Omental fat pad (tissue), 4 donors: ENCODE results near the gene ANKRD33B. TPM values are rescaled to one million over a fixed set of nuclear protein-coding genes. Genes with fewer than 3 reads are reported as not detected.
A peak's percentile ranks its signal among the peaks of the same experiment; 100 is the strongest.

ENCODE experiments used
- ATAC-seq: fragments of 150-250 bp; one replicate; pipeline ENCODE4 v1.9.1; 2016; ENCODE audit warnings: mild to moderate bottlenecking, moderate library complexity; ENCODE audit not compliant: low FRiP score
- DNase-seq: peaks from one replicate; pipeline ENCODE4 v3.0.0-alpha.2; 2019; ENCODE audit warnings: low spot score
- total RNA-seq, 4 donors: library from RNA; depleted of rRNA; stranded (reverse); fragments of >200 nt; gene quantifications; one replicate each; pipeline ENCODE4 v1.1.0, GENCODE V29; 2016
- TF ChIP-seq, protein P1 (sequence below), 3 donors: fragments of 450-650 bp; IDR thresholded peaks; one replicate each; pipeline ENCODE4 v1.5.1; 2016 to 2017; ENCODE audit warnings: antibody characterized with exemption in 3 of 3, mild to moderate bottlenecking in 3 of 3, moderate library complexity in 2 of 3

Gene ANKRD33B
- total RNA-seq, 4 donors from 2014 or later = 6.2 to 25.5 (median 8.1) TPM

GRCh38 chr5:10591966-10592365 lies 28.1 kb downstream of the ANKRD33B start:
- DNase-seq = no peak
- no peak for ATAC-seq

GRCh38 chr5:10592601-10593000 lies 28.7 kb downstream of the ANKRD33B start:
- TF ChIP-seq, protein P1, sequence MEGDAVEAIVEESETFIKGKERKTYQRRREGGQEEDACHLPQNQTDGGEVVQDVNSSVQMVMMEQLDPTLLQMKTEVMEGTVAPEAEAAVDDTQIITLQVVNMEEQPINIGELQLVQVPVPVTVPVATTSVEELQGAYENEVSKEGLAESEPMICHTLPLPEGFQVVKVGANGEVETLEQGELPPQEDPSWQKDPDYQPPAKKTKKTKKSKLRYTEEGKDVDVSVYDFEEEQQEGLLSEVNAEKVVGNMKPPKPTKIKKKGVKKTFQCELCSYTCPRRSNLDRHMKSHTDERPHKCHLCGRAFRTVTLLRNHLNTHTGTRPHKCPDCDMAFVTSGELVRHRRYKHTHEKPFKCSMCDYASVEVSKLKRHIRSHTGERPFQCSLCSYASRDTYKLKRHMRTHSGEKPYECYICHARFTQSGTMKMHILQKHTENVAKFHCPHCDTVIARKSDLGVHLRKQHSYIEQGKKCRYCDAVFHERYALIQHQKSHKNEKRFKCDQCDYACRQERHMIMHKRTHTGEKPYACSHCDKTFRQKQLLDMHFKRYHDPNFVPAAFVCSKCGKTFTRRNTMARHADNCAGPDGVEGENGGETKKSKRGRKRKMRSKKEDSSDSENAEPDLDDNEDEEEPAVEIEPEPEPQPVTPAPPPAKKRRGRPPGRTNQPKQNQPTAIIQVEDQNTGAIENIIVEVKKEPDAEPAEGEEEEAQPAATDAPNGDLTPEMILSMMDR (IDR thresholded peaks at IDR 0.05) = no peak
- no peak for DNase-seq
- no peak for ATAC-seq

More at GRCh38 chr5:10591966-10592365, 28.1 kb downstream of the ANKRD33B start:
- TF ChIP-seq, protein P1 (IDR thresholded peaks at IDR 0.05) = no peak

DNA sequence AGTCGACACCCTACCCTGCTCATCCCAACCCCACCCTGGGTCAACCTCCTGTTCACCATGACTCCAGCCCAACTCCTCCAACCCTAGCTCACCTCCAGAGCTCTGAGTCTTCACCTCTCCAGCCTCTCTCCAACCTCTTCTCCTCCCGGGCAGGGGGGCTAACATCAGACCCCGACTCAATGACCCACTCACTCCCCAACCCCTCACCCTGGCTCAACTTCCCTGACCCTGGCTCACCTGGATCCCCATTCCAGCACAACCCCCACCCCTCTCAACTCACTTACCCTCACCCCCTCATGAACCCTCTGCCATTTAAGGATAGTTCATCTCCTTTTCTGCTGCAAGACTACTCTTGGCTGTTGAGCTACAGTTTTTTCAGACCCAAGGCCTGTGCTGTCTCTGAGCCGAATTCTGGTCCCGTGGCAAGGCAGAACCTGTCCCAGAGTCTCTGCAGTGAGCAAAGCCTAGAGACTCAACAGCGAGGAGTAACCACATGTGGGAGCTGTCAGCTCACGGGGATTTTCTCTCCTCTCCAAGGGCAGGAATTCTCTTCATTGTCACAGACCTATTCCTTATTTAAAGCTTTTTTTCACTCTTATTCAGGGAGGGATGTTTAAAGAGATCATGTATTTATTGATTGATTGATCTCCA lies 29.8 kb downstream of the ANKRD33B start:
- ATAC-seq (no peak), DNase-seq (no peak)
- TF ChIP-seq, protein P1 (IDR thresholded peaks at IDR 0.05) = no peak

- TF ChIP-seq, protein P1 (IDR thresholded peaks at IDR 0.05) = no peak
- no peak for DNase-seq
- peak; percentile 28 for ATAC-seq
Observed at GRCh38 chr5:10594591-10595210, 30.8 kb downstream of the ANKRD33B start.

DNA sequence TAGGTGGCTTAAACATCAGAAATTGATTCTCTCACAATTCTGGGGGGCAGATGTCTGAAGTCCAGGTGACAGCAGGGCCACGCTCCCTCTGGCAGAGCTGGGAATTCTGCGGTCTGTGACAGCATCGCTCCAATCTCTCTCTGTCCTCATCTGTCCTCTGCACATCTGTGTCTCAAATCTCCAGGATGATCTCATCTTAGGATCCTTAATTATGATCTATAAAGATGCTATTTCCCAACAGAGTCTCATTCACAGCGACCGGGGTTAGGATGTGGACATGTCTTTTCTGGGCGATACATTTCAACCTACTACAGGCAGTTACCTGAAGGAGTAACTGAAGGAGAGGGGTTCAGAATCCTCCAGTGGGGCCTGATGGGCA lies 31.4 kb downstream of the ANKRD33B start:
- DNase-seq = no peak
- TF ChIP-seq, protein P1 (IDR thresholded peaks at IDR 0.05) = no peak
- ATAC-seq = peak; percentile 34

DNA sequence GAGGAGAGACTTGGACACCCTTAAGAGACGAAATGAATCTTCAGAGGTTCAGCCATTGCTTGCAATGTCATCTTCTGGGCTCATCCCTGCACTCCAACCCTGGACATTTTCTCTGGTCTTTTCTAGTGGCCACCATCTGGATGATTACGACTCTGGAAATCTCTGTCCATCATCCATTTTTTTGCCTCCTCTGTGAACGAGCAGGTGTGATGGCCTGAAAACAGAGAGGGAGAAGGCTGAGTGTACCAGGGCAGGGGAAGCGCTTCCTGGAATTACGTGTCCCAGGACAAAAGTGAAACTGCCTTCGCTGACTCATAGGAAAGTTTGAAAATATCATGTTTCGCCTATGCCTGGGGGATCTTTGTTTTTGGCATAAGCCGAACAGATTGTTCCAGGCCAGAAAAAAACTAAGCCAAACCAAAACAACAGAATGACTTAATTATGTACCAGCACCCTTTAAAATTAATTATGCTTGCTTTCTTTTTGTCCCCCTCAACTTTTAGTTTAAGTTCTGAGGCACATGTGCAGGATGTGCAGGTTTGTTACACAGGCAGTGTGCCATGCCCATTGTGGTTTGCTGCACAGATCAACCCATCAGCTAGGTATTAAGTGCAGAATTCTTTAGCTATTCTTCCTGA lies 31.9 kb downstream of the ANKRD33B start:
- DNase-seq = no peak
- TF ChIP-seq, protein P1 (IDR thresholded peaks at IDR 0.05) = no peak
- ATAC-seq = peak; percentile 93
